GM21717 (cell line): ENCODE measurements around the gene TREML4.

ENCODE experiments used
- ATAC-seq: cut with Tn5 transposase; IDR thresholded peaks from one replicate; pipeline ENCODE4 v1.9.1; 2021; ENCODE audit warnings: mild to moderate bottlenecking, moderate library complexity; ENCODE audit not compliant: unreplicated experiment

The TREML4 gene

DNA sequence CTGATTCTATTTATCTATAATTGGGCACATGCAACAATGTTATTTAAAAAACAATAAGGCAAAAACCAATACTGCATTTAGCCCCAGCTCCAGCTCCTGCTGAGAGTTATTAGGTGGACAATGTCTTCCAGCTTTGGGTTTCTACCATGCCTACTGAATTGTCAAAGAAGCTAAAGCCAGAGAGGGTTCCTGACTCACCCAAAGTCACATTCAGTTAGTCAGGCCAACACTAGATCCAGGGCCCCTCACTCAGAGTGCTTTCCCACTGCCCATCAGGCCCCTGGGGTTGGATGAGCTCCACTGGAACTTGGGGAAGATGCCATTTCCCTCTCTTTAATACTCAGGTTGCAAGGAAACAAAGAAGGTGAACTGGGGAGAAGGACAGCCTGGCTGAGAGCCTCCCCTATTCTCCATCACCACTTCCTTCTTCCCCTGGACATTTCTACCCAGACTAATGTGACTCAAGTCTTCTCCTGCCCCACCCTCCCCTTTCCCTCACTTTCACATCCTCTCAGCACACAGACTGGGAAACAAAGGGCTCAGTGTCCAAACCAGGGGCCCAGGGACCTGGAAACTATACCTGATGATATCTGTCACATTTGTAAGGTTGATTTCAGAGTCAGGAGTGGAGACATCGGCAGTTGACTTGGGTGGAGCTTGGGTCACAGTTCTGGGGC lies 52.4 kb downstream of the TREML4 start:
- ATAC-seq, result no peak

DNA sequence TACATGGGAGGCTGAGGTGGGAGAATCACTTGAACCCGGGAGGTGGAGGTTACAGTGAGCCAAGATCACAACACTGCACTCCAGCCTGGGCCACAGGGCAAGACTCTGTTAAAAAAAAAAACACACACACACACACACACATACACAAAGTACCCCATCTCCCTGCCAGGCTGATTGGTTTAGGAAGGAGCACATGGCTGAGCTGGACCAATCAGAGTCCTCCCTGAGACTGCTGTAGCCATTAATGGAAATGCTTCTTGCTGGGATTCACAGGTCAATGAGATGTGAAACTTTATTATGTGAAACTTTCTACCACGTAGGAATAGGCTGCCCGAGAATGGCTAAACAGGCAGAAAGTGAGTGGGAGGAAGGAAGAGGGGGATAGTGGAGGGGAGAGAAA lies 55.5 kb downstream of the TREML4 start:
- no peak for ATAC-seq

DNA sequence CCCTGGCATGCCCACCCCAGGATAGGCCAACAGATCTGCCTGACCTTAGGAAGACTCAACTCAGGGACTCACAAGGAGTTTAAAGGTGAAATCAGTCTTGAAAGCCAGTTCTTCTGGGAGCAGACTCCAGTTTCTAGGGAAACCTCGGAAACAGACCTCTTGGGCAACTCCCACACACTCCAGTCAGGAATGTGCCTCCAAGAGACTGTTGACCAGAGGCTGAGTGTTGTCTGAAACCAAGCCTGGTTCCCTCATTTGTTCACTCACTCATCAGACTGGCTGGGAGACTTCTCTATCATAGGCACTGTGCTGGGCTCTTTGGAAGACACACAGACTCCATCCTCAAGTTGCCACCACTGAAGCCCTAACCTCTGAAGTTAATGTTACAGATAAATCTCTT lies 56.6 kb downstream of the TREML4 start:
- ATAC-seq, result no peak

DNA sequence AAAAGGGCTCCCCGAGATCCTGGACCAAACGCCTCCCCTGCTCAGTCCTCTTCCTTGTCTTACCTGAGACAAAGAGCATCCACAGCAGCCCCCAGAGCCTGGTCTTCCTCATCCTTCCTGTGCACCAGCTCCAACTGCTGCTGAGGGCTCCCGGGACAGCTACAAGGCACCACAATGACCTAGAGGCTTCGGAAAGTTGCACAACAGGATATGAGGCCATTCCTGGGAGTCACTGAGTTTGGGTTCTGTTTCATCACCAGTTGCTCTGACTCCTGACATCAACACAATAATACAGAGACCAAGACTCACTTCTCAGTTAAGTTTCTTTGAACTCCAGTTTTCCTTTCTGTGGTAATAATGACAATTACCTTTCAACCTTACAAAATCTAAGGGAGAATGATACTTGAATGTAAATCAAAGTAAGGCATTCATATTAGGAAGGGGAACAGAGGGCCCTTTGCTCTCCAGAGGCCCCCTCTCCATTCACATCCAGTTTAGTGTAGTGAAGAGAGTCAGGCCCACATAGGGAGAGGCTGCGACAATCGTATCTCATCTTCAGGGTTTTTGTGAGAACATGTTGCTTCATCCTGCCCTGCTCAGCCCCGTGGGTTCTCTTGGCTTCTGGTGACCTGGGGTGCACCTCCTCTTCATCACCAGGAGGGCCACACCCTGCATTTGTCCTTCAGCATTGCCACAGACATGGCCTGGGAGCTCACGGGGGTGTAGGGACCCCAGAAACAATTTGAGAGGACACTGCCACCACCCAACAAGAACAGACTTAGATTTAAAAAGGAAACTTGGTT lies 58.6 kb downstream of the TREML4 start, which contains the start of gene TREM1:
TSS of gene TREM1 (minus strand) at position 139 of the 803 bp plus-strand sequence. CDS start at position 112, 27 bp downstream.
- no peak for ATAC-seq

DNA sequence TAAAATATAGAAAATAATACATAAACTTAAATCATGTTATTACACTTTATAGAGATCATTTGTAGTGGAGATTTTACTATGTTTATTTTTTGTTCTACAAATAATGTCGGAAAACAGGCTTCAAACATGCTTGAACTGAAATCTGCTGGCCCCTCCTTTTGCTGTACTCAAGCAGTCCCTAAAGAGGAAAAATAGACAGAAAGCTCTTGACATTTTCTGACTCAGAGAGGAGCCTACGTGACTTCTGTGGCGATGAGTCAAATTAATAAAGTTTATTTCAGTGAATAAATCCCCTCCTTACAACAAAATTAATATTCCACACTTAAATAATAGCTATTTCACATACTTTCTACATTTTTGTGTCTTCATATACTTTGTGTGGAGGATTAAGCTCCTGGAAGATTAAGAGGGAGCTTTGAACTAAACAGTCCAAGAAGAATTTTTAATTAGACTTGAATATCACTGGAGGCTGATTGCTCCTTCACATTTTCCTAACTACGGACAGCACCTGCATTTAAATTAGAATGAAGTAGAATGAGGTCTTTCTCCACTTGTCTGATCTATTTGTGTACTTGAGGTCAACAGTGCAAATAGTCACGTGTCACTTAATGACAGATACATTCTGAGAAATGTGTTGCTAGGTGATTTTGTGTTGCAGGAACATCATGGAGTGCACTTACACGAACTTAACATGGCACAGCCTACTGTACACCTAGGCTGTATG lies 60.0 kb downstream of the TREML4 start:
- ATAC-seq, result no peak
